HG02973 (cell line): ENCODE data around the gene TNFRSF8.
A peak's percentile ranks its signal among the peaks of the same experiment; 100 is the strongest.

Experiments used
- ATAC-seq: cut with Tn5 transposase; IDR thresholded peaks from one replicate; pipeline ENCODE4 v1.9.1; 2021; ENCODE audit warnings: moderate library complexity; ENCODE audit not compliant: unreplicated experiment

The TNFRSF8 gene

DNA sequence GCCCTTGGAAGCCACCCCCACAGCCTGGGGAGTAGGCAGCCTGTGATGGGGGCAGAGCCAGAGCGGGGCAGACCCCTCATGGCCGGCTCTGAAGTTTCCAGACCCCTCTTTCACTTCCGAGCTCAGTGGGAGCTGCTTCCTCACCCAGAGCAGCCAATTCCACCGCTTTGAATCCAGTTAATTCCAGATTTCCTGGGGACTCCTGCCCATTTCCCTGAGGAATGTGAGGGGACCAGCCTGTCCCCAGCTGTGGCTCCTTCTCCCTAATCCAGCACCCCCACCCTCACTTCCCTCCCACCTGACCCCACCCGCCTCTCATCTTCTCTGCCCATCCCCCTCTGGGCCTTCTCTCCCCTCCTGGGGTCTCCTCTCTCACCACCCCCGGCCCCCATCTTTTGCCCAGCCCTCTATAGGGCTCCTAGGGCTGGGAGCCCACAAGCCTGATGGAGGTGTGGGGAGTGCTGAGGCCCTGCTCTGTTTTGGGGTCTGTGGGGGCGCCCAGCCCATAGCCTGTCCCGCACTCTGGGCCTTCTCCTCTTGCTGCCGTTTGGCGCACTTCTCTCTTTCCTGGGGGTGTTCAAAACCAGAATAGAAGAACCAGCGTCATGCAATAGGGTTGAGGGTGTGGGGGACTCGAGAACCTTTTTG, 77.5 kb downstream of the TNFRSF8 start:
- no peak for ATAC-seq

- ATAC-seq, result no peak
Measured at GRCh38 chr1:12141163-12141850, 78.2 kb downstream of the TNFRSF8 start.

DNA sequence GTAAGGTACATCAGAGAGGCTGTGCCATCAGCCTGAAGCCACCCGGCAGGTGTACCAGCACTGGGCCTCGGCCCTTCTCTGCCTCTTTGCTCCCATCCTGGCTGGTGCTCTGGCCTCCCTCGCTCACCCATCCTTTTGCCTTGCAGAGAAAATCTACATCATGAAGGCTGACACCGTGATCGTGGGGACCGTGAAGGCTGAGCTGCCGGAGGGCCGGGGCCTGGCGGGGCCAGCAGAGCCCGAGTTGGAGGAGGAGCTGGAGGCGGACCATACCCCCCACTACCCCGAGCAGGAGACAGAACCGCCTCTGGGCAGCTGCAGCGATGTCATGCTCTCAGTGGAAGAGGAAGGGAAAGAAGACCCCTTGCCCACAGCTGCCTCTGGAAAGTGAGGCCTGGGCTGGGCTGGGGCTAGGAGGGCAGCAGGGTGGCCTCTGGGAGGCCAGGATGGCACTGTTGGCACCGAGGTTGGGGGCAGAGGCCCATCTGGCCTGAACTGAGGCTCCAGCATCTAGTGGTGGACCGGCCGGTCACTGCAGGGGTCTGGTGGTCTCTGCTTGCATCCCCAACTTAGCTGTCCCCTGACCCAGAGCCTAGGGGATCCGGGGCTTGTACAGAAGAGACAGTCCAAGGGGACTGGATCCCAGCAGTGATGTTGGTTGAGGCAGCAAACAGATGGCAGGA, 79.2 kb downstream of the TNFRSF8 start:
- no peak for ATAC-seq

DNA sequence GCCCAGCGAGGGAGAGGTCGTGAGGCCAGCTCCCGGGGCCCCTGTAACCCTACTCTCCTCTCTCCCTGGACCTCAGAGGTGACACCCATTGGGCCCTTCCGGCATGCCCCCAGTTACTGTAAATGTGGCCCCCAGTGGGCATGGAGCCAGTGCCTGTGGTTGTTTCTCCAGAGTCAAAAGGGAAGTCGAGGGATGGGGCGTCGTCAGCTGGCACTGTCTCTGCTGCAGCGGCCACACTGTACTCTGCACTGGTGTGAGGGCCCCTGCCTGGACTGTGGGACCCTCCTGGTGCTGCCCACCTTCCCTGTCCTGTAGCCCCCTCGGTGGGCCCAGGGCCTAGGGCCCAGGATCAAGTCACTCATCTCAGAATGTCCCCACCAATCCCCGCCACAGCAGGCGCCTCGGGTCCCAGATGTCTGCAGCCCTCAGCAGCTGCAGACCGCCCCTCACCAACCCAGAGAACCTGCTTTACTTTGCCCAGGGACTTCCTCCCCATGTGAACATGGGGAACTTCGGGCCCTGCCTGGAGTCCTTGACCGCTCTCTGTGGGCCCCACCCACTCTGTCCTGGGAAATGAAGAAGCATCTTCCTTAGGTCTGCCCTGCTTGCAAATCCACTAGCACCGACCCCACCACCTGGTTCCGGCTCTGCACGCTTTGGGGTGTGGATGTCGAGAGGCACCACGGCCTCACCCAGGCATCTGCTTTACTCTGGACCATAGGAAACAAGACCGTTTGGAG, 80.0 kb downstream of the TNFRSF8 start:
- ATAC-seq, result no peak

- ATAC-seq, result no peak
Measured at GRCh38 chr1:12143631-12144155, 80.6 kb downstream of the TNFRSF8 start.

- no peak for ATAC-seq
Measured at GRCh38 chr1:12144236-12144635, 81.1 kb downstream of the TNFRSF8 start.

DNA sequence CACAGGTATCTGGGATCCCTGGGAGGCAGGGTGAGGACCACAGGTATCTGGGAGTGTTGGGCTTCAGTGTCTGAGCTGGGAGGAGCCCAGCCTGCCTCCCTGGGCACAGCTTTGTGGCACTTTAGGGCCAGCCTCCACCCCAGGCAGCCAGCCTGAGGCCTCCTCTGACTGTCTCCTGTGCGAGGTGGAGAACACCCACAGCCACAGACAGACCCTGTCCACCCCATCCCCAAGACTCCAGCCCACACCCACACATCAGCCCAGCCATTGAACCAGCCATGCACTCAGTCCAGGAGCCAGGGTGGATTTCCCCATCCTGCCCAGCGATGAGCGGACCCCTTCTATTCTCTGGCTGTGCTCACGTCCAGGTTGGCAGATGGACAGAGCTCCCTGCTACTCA, 81.9 kb downstream of the TNFRSF8 start:
- ATAC-seq, result no peak

DNA sequence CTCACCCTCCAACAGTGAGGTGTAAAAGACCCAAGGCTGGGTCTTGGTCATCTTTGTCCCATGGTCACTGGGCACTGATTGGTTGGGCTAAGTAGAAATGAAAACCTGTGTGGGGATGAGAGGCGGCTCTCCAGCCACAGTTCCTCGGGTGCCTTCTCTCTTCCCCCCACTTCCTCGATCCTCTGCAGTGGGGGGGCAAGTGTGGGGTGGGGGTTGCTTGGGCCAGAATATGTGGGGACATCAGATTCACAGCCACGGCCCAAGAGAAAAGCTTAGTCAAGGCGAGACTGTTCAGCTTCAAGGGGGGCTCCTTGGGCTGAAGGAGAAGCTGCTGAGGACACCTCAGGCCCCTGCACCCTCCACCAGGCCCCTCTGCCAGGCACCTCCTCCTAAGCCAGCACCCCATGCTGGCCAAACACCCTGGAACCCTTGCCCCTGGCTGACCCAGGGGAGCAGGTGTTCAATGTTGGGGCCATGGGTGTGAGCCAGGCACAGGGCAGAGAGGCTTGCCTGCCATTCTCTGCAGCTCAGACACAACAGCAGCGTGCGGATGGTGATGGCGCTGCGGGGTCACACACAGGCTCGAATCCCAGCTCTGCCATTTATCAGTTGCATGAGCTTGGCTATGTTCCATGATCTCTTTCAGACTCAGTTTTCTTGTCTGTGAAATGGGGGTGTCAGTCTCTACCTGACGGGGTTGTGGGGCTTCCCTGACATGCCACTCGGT, 82.7 kb downstream of the TNFRSF8 start:
- no peak for ATAC-seq

- no peak for ATAC-seq
Measured at GRCh38 chr1:12146343-12147112, 83.4 kb downstream of the TNFRSF8 start.

- no peak for ATAC-seq
Measured at GRCh38 chr1:12147201-12147701, 84.1 kb downstream of the TNFRSF8 start.

GRCh38 chr1:12148160-12148957, 85.3 kb downstream of the TNFRSF8 start:
- ATAC-seq, result no peak

- no peak for ATAC-seq
Measured at GRCh38 chr1:12148958-12149790, 86.1 kb downstream of the TNFRSF8 start.

DNA sequence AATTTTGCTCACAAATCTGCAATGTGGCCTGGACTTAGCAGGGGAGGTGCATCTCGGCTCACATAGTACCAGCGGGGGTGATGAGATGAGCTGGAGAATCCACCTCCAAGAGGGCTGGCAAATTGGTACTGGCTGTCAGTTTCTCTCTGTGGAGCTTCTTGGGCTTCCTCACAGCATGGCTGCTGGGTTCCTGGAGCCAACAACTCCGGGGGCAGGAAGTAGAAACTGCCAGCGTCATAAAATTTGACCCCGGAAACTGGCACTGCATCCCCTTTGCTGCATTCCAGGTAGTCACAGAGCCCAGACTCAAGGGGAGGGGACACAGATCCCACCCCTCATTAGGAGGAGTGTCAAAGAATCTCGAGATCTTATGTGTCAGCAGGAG, 86.7 kb downstream of the TNFRSF8 start:
- no peak for ATAC-seq

GRCh38 chr1:12150456-12151200, 87.5 kb downstream of the TNFRSF8 start:
- ATAC-seq, result no peak

GRCh38 chr1:12151465-12151864, 88.4 kb downstream of the TNFRSF8 start:
- no peak for ATAC-seq

- peak; percentile 69 for ATAC-seq
Measured at GRCh38 chr1:12152113-12152891, 89.2 kb downstream of the TNFRSF8 start.
